ENCODE results near the gene UBD. TPM values are rescaled to one million over a fixed set of nuclear protein-coding genes. Genes with fewer than 3 reads are reported as not detected.

UBD gene
- total RNA-seq, 1 experiment from 2014 or later, result not detected

GRCh38 chr6:29597184-29597583 is 37.7 kb upstream of the UBD start:
- no peaks in the 10 kb centered on the region for H3K4me1 ChIP-seq (ENCODE audit: insufficient read depth, low read length)
- H3K27me3 ChIP-seq (ENCODE audit: low read length), result no peaks in the 10 kb centered on the region
- H3F3A ChIP-seq (ENCODE audit: low read length, unreplicated experiment), result no peaks in the 10 kb centered on the region
- no peak for DNase-seq
- BruUV-seq (replicated peaks), result no TSS peak
- CTCF ChIA-PET, result no interaction called here
- no peak overlapping the region for H2AFZ ChIP-seq (ENCODE audit: low read length)
- H3K9ac ChIP-seq (ENCODE audit: low read length), result no peak overlapping the region
- H3K4me2 ChIP-seq (ENCODE audit: low read length), result no peak overlapping the region
- no peaks in the 10 kb centered on the region for H3K36me3 ChIP-seq (ENCODE audit: low read depth, low read length)
- H3K4me3 ChIP-seq (ENCODE audit: low read length), result no peak overlapping the region
- H3K27ac ChIP-seq (ENCODE audit: low read length), result no peak overlapping the region
- ATAC-seq, result no peak
- intact Hi-C loops (cut with micrococcal nuclease), result no loop called here
- POLR2A ChIA-PET (ENCODE audit: unreplicated experiment), result no interaction called here
- no peaks in the 10 kb centered on the region for H3K9me3 ChIP-seq (ENCODE audit: low read length)
- no peaks in the 10 kb centered on the region for H4K20me1 ChIP-seq (ENCODE audit: low read length)
- H3K9me2 ChIP-seq (replicated peaks; ENCODE audit: low read length), result no peaks in the 10 kb centered on the region
- TF ChIP-seq EZH2 (IDR thresholded peaks at IDR 0.05; ENCODE audit: low read length, unreplicated experiment) (no peak), CTCF (conservative IDR thresholded peaks at IDR 0.05; ENCODE audit: low read depth, low read length) (no peak)
- no peaks in the 10 kb centered on the region for H3K79me2 ChIP-seq (ENCODE audit: low read length)

GRCh38 chr6:29596381-29596900 is 36.9 kb upstream of the UBD start:
- CTCF ChIA-PET, result no interaction called here
- H3K9ac ChIP-seq (ENCODE audit: low read length), result no peak overlapping the region
- no peak for DNase-seq
- H3K27me3 ChIP-seq (ENCODE audit: low read length), result peaks cover 2% of the 10 kb centered on the region
- no peaks in the 10 kb centered on the region for H3K79me2 ChIP-seq (ENCODE audit: low read length)
- no peaks in the 10 kb centered on the region for H3F3A ChIP-seq (ENCODE audit: low read length, unreplicated experiment)
- no peaks in the 10 kb centered on the region for H3K36me3 ChIP-seq (ENCODE audit: low read depth, low read length)
- H3K4me3 ChIP-seq (ENCODE audit: low read length), result no peak overlapping the region
- H4K20me1 ChIP-seq (ENCODE audit: low read length), result no peaks in the 10 kb centered on the region
- no peaks in the 10 kb centered on the region for H3K9me2 ChIP-seq (replicated peaks; ENCODE audit: low read length)
- ATAC-seq, result no peak
- no peak overlapping the region for H2AFZ ChIP-seq (ENCODE audit: low read length)
- H3K4me2 ChIP-seq (ENCODE audit: low read length), result no peak overlapping the region
- intact Hi-C loops (cut with micrococcal nuclease), result no loop called here
- no peaks in the 10 kb centered on the region for H3K4me1 ChIP-seq (ENCODE audit: insufficient read depth, low read length)
- BruUV-seq (replicated peaks), result no TSS peak
- TF ChIP-seq EZH2 (IDR thresholded peaks at IDR 0.05; ENCODE audit: low read length, unreplicated experiment), result no peak
- no peak for TF ChIP-seq EZH2phosphoT487 (IDR thresholded peaks at IDR 0.05; ENCODE audit: borderline replicate concordance, low read length)
- TF ChIP-seq CTCF (conservative IDR thresholded peaks at IDR 0.05; ENCODE audit: low read depth, low read length), result no peak
- POLR2A ChIA-PET (ENCODE audit: unreplicated experiment), result no interaction called here
- no peaks in the 10 kb centered on the region for H3K9me3 ChIP-seq (ENCODE audit: low read length)
- H3K27ac ChIP-seq (ENCODE audit: low read length), result no peak overlapping the region

- Histone ChIP-seq H2AFZ (ENCODE audit: low read length) (no peak overlapping the region), H3K36me3 (ENCODE audit: low read depth, low read length) (no peaks in the 10 kb centered on the region), H4K20me1 (ENCODE audit: low read length) (no peaks in the 10 kb centered on the region), H3K79me2 (ENCODE audit: low read length) (no peaks in the 10 kb centered on the region), H3K27ac (ENCODE audit: low read length) (no peak overlapping the region), H3K9ac (ENCODE audit: low read length) (no peak overlapping the region), H3K9me3 (ENCODE audit: low read length) (no peaks in the 10 kb centered on the region), H3F3A (ENCODE audit: low read length, unreplicated experiment) (no peaks in the 10 kb centered on the region), H3K4me2 (ENCODE audit: low read length) (no peak overlapping the region), H3K27me3 (ENCODE audit: low read length) (peaks cover 5% of the 10 kb centered on the region), H3K4me1 (ENCODE audit: insufficient read depth, low read length) (no peaks in the 10 kb centered on the region), H3K9me2 (replicated peaks; ENCODE audit: low read length) (no peaks in the 10 kb centered on the region), H3K4me3 (ENCODE audit: low read length) (no peak overlapping the region)
- ChIA-PET CTCF (no interaction called here), POLR2A (ENCODE audit: unreplicated experiment) (no interaction called here)
- no peak for DNase-seq
- ATAC-seq, result no peak
- no peak for TF ChIP-seq CTCF (conservative IDR thresholded peaks at IDR 0.05; ENCODE audit: low read depth, low read length)
- TF ChIP-seq EZH2 (IDR thresholded peaks at IDR 0.05; ENCODE audit: low read length, unreplicated experiment), result no peak
- TF ChIP-seq EZH2phosphoT487 (IDR thresholded peaks at IDR 0.05; ENCODE audit: borderline replicate concordance, low read length), result no peak
- BruUV-seq (replicated peaks), result no TSS peak
- intact Hi-C loops (cut with micrococcal nuclease), result no loop called here
Measured at GRCh38 chr6:29593199-29593855, 33.8 kb upstream of the UBD start.

All from PC-3 (cell line).